ENCODE measurements around the gene JAKMIP1. TPM values are rescaled to one million over a fixed set of nuclear protein-coding genes. Genes with fewer than 3 reads are reported as not detected.
A peak's percentile ranks its signal among the peaks of the same experiment; 100 is the strongest.
"Not testable (repeated sequence)": the region's sequence is repeated elsewhere in the genome, so short reads cannot be mapped to it uniquely, and the experiment has no call there.

The JAKMIP1 gene
- total RNA-seq, 1 donor from 2014 or later = 0.76 TPM

GRCh38 chr4:6230502-6230785 is 30.1 kb upstream of the JAKMIP1 start:
- intact Hi-C loops (cut with DNase I) = no loop called here
- no peak for ATAC-seq

GRCh38 chr4:6229671-6230501 is 29.5 kb upstream of the JAKMIP1 start:
- no peak for DNase-seq (ENCODE audit: low spot score)
- no peak for ATAC-seq
- intact Hi-C loops (cut with DNase I) = no loop called here

More at GRCh38 chr4:6230502-6230785, 30.1 kb upstream of the JAKMIP1 start:
- no peak for DNase-seq (ENCODE audit: low spot score)

- ATAC-seq (no peak), DNase-seq (ENCODE audit: low spot score) (peak; percentile 26)
- intact Hi-C loops (cut with DNase I) = no loop called here
These were observed 28.7 kb upstream of the JAKMIP1 start for GRCh38 chr4:6229095-6229494.

GRCh38 chr4:6228158-6229067 is 28.1 kb upstream of the JAKMIP1 start:
- peak; percentile 47 for DNase-seq (ENCODE audit: low spot score)
- intact Hi-C loops (cut with DNase I) = no loop called here

GRCh38 chr4:6227412-6228157 is 27.2 kb upstream of the JAKMIP1 start:
- ATAC-seq (no peak), DNase-seq (ENCODE audit: low spot score) (peak; percentile 31)
- intact Hi-C loops (cut with DNase I) = no loop called here

More at GRCh38 chr4:6228158-6229067, 28.1 kb upstream of the JAKMIP1 start:
- no peak for ATAC-seq

- intact Hi-C loops (cut with DNase I) = no loop called here
- peak; percentile 17 for DNase-seq (ENCODE audit: low spot score)
- no peak for ATAC-seq
These were observed 26.2 kb upstream of the JAKMIP1 start for GRCh38 chr4:6226506-6226905.

- intact Hi-C loops (cut with DNase I) = no loop called here
- DNase-seq (ENCODE audit: low spot score) (no peak), ATAC-seq (no peak)
These were observed 25.1 kb upstream of the JAKMIP1 start for GRCh38 chr4:6225469-6225868.

- intact Hi-C loops (cut with DNase I) = no loop called here
- no peak for ATAC-seq
These were observed 24.4 kb upstream of the JAKMIP1 start for GRCh38 chr4:6224735-6225134.

GRCh38 chr4:6222761-6223292 is 22.5 kb upstream of the JAKMIP1 start:
- intact Hi-C loops (cut with DNase I) = no loop called here
- DNase-seq (ENCODE audit: low spot score) (peak; percentile 17), ATAC-seq (no peak)

More at GRCh38 chr4:6224735-6225134, 24.4 kb upstream of the JAKMIP1 start:
- DNase-seq (ENCODE audit: low spot score) = no peak

GRCh38 chr4:6221851-6222760 is 21.8 kb upstream of the JAKMIP1 start:
- intact Hi-C loops (cut with DNase I) = no loop called here
- DNase-seq (ENCODE audit: low spot score) (peak; percentile 53), ATAC-seq (peak; percentile 65)

- DNase-seq (ENCODE audit: low spot score) = peak; percentile 3
- ATAC-seq = no peak
- intact Hi-C loops (cut with DNase I) = no loop called here
These were observed 21.0 kb upstream of the JAKMIP1 start for GRCh38 chr4:6221301-6221850.

- ATAC-seq (no peak), DNase-seq (ENCODE audit: low spot score) (no peak)
- intact Hi-C loops (cut with DNase I) = no loop called here
These were observed 17.5 kb upstream of the JAKMIP1 start for GRCh38 chr4:6217716-6218381.

GRCh38 chr4:6216588-6216987 is 16.2 kb upstream of the JAKMIP1 start:
- no peak for ATAC-seq
- no peak for DNase-seq (ENCODE audit: low spot score)
- intact Hi-C loops (cut with DNase I) = no loop called here

GRCh38 chr4:6209921-6210320 is 9.6 kb upstream of the JAKMIP1 start:
- intact Hi-C loops (cut with DNase I) = no loop called here
- DNase-seq (ENCODE audit: low spot score) (no peak), ATAC-seq (no peak)

GRCh38 chr4:6209291-6209690 is 8.9 kb upstream of the JAKMIP1 start:
- ATAC-seq; intact Hi-C loops (cut with DNase I): not testable (repeated sequence)
- peak; percentile 15 for DNase-seq (ENCODE audit: low spot score)

- ATAC-seq = no peak
- intact Hi-C loops (cut with DNase I) = no loop called here
- peak; percentile 4 for DNase-seq (ENCODE audit: low spot score)
These were observed 8.1 kb upstream of the JAKMIP1 start for GRCh38 chr4:6208416-6208815.

GRCh38 chr4:6207602-6208001 is 7.3 kb upstream of the JAKMIP1 start:
- DNase-seq (ENCODE audit: low spot score) (peak; percentile 10), ATAC-seq (no peak)
- intact Hi-C loops (cut with DNase I) = no loop called here
